ENCODE measurements around the gene EPHB2. TPM values are rescaled to one million over a fixed set of nuclear protein-coding genes. Genes with fewer than 3 reads are reported as not detected.

The EPHB2 gene
- total and polyA plus RNA-seq, 2 donors (not counting 1 experiment from before 2014, with no cell fraction given), result 0.07 to 0.39 TPM

- no peaks in the 10 kb centered on the region for H3K9me3 ChIP-seq (ENCODE audit: control extremely low read depth in 1 of 3, control insufficient read depth in 2 of 3, insufficient read depth in 1 of 3, low read length in 2 of 3)
- H3K9ac ChIP-seq (ENCODE audit: low read length), result no peak overlapping the region
- H2AFZ ChIP-seq (ENCODE audit: insufficient read depth, low read depth, low read length, poor library complexity, severe bottlenecking), result no peak overlapping the region
- Mint-ChIP-seq H3K4me3 (no peak overlapping the region), H3K4me1 (no peaks in the 10 kb centered on the region), H3K9me3 (ENCODE audit: insufficient read depth) (no peaks in the 10 kb centered on the region), H3K27me3 (peaks cover 29% of the 10 kb centered on the region), H3K27ac (no peak overlapping the region)
- ChIA-PET POLR2A (no interaction called here), CTCF (no interaction called here)
- WGBS (ENCODE audit: insufficient coverage), result 85% methylated on average over 12 of the region's 14 CpGs
- no peaks in the 10 kb centered on the region for H4K20me1 ChIP-seq (ENCODE audit: control insufficient read depth, insufficient read depth, low read length, poor library complexity, severe bottlenecking)
- no peaks in the 10 kb centered on the region for H3K79me2 ChIP-seq (ENCODE audit: control insufficient read depth, insufficient read depth, low read length)
- ATAC-seq (ENCODE audit: low read depth), result no peak
- H3K4me2 ChIP-seq (replicated peaks; ENCODE audit: low read depth, low read length, poor library complexity, severe bottlenecking), result no peak overlapping the region
- intact Hi-C loops (cut with micrococcal nuclease), result no loop called here
- no peaks in the 10 kb centered on the region for H3K4me1 ChIP-seq (ENCODE audit: control insufficient read depth in 2 of 2, insufficient read depth in 2 of 2, low read length in 2 of 2)
- H3K27me3 ChIP-seq (replicated peaks in 1 of 4; ENCODE audit: control extremely low read depth in 1 of 4, control insufficient read depth in 3 of 4, insufficient read depth in 4 of 4, low read length in 3 of 4), result peaks cover 0 to 4% (median 0%) of the 10 kb centered on the region in 4 experiments
- TF ChIP-seq EZH2 (IDR thresholded peaks at IDR 0.05; ENCODE audit: borderline replicate concordance, insufficient read depth, low read depth, low read length, poor library complexity, severe bottlenecking), result no peak
- TF ChIP-seq, protein P1, sequence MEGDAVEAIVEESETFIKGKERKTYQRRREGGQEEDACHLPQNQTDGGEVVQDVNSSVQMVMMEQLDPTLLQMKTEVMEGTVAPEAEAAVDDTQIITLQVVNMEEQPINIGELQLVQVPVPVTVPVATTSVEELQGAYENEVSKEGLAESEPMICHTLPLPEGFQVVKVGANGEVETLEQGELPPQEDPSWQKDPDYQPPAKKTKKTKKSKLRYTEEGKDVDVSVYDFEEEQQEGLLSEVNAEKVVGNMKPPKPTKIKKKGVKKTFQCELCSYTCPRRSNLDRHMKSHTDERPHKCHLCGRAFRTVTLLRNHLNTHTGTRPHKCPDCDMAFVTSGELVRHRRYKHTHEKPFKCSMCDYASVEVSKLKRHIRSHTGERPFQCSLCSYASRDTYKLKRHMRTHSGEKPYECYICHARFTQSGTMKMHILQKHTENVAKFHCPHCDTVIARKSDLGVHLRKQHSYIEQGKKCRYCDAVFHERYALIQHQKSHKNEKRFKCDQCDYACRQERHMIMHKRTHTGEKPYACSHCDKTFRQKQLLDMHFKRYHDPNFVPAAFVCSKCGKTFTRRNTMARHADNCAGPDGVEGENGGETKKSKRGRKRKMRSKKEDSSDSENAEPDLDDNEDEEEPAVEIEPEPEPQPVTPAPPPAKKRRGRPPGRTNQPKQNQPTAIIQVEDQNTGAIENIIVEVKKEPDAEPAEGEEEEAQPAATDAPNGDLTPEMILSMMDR (IDR thresholded peaks at IDR 0.05), result no peak
- no peak overlapping the region for H3K27ac ChIP-seq (ENCODE audit: low read length in 2 of 2)
- no peaks in the 10 kb centered on the region for H3K36me3 ChIP-seq (replicated peaks in 1 of 2; ENCODE audit: control extremely low read depth in 1 of 2, control insufficient read depth in 1 of 2, extremely low read depth in 1 of 2, insufficient read depth in 2 of 2, low read length in 1 of 2)
- H3K4me3 ChIP-seq (ENCODE audit: control extremely low read depth in 1 of 5, extremely low read depth in 1 of 5, insufficient read depth in 1 of 5, low read depth in 2 of 5, low read length in 4 of 5), result no peak overlapping the region
- DNase-seq, result no peak
These were observed 70.1 kb downstream of the EPHB2 start for GRCh38 chr1:22780696-22781095.

DNA sequence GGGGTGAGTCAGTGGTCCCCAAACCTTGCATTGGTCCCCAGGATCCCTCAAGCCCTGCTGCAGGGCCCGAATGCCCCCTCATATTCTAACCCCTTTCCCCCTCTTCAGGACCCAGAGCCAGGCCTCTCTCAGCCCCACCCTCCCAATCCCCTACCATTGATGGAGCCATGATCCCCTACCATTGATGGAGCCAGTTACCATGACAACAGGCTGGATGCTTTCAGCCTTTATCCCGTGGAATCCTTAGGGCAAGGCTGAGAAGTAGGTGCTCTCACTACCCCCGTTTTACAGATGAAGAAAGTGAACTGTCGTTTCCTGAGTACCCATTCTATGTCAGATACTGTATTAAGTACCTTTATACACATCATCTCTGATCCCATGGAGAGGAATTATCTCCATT lies 70.8 kb downstream of the EPHB2 start:
- Histone ChIP-seq H3K4me2 (replicated peaks; ENCODE audit: low read depth, low read length, poor library complexity, severe bottlenecking) (no peak overlapping the region), H3K79me2 (ENCODE audit: control insufficient read depth, insufficient read depth, low read length) (no peaks in the 10 kb centered on the region), H3K4me3 (ENCODE audit: control extremely low read depth in 1 of 5, extremely low read depth in 1 of 5, insufficient read depth in 1 of 5, low read depth in 2 of 5, low read length in 4 of 5) (no peak overlapping the region), H3K4me1 (ENCODE audit: control insufficient read depth in 2 of 2, insufficient read depth in 2 of 2, low read length in 2 of 2) (no peaks in the 10 kb centered on the region), H3K9me3 (ENCODE audit: control extremely low read depth in 1 of 3, control insufficient read depth in 2 of 3, insufficient read depth in 1 of 3, low read length in 2 of 3) (no peaks in the 10 kb centered on the region), H3K27ac (ENCODE audit: low read length in 2 of 2) (no peak overlapping the region), H4K20me1 (ENCODE audit: control insufficient read depth, insufficient read depth, low read length, poor library complexity, severe bottlenecking) (no peaks in the 10 kb centered on the region), H3K9ac (ENCODE audit: low read length) (no peak overlapping the region), H2AFZ (ENCODE audit: insufficient read depth, low read depth, low read length, poor library complexity, severe bottlenecking) (no peak overlapping the region), H3K36me3 (replicated peaks in 1 of 2; ENCODE audit: control extremely low read depth in 1 of 2, control insufficient read depth in 1 of 2, extremely low read depth in 1 of 2, insufficient read depth in 2 of 2, low read length in 1 of 2) (no peaks in the 10 kb centered on the region), H3K27me3 (replicated peaks in 1 of 4; ENCODE audit: control extremely low read depth in 1 of 4, control insufficient read depth in 3 of 4, insufficient read depth in 4 of 4, low read length in 3 of 4) (peaks cover 0 to 4% (median 0%) of the 10 kb centered on the region in 4 experiments)
- Mint-ChIP-seq H3K4me3 (no peak overlapping the region), H3K27me3 (peaks cover 24% of the 10 kb centered on the region), H3K9me3 (ENCODE audit: insufficient read depth) (no peaks in the 10 kb centered on the region), H3K4me1 (no peaks in the 10 kb centered on the region), H3K27ac (no peak overlapping the region)
- TF ChIP-seq EZH2 (IDR thresholded peaks at IDR 0.05; ENCODE audit: borderline replicate concordance, insufficient read depth, low read depth, low read length, poor library complexity, severe bottlenecking), result no peak
- TF ChIP-seq, protein P1 (IDR thresholded peaks at IDR 0.05), result no peak
- intact Hi-C loops (cut with micrococcal nuclease), result no loop called here
- ChIA-PET POLR2A (no interaction called here), CTCF (no interaction called here)
- 92% methylated on average over 2 of the region's 4 CpGs for WGBS (ENCODE audit: insufficient coverage)
- ATAC-seq (ENCODE audit: low read depth), result no peak
- DNase-seq, result no peak

All from B cell (primary cell).